ENCODE results near the gene AP2A2.

The AP2A2 gene

GRCh38 chr11:909406-909805 is 16.3 kb upstream of the AP2A2 start:
- TF ChIP-seq, protein P1, sequence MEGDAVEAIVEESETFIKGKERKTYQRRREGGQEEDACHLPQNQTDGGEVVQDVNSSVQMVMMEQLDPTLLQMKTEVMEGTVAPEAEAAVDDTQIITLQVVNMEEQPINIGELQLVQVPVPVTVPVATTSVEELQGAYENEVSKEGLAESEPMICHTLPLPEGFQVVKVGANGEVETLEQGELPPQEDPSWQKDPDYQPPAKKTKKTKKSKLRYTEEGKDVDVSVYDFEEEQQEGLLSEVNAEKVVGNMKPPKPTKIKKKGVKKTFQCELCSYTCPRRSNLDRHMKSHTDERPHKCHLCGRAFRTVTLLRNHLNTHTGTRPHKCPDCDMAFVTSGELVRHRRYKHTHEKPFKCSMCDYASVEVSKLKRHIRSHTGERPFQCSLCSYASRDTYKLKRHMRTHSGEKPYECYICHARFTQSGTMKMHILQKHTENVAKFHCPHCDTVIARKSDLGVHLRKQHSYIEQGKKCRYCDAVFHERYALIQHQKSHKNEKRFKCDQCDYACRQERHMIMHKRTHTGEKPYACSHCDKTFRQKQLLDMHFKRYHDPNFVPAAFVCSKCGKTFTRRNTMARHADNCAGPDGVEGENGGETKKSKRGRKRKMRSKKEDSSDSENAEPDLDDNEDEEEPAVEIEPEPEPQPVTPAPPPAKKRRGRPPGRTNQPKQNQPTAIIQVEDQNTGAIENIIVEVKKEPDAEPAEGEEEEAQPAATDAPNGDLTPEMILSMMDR (conservative IDR thresholded peaks at IDR 0.05) = no peak
- peak overlapping the region; percentile 91 for H3K27ac ChIP-seq

GRCh38 chr11:910044-910588 is 15.6 kb upstream of the AP2A2 start:
- TF ChIP-seq, protein P1 (conservative IDR thresholded peaks at IDR 0.05) = no peak
- peak overlapping the region; percentile 91 for H3K27ac ChIP-seq

DNA sequence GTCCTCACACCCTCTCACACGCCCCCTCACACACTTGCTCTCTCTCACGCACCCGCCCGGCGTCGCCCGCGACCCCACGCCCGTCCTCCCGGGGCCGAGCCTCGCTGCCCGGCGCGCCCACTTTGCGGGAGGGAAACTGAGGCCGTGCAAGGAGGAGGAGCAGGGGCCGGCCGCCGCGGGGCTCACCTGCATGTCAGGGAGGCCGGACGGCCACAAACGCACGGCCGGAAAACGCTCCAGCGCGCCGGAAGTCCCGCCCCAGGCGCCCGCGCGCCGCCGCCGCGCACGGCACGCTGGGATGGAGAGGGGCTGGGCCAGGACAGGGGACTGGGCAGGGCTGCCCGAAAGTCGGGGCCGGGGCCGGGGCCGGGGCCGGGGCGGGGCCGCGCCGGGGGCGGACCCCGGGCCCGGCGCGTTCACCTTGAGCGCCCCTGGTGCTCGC is 15.1 kb upstream of the AP2A2 start, which contains the start of gene CHID1:
Gene CHID1, minus strand, starts transcription at position 222 of the 442 bp plus-strand sequence. CDS start 5,994 bp downstream, outside the sequence.
- TF ChIP-seq, protein P1 (conservative IDR thresholded peaks at IDR 0.05) = no peak; the same call in 1 of the 2 replicates
- peak within 1 kb of the TSS; percentile 91 for H3K27ac ChIP-seq

DNA sequence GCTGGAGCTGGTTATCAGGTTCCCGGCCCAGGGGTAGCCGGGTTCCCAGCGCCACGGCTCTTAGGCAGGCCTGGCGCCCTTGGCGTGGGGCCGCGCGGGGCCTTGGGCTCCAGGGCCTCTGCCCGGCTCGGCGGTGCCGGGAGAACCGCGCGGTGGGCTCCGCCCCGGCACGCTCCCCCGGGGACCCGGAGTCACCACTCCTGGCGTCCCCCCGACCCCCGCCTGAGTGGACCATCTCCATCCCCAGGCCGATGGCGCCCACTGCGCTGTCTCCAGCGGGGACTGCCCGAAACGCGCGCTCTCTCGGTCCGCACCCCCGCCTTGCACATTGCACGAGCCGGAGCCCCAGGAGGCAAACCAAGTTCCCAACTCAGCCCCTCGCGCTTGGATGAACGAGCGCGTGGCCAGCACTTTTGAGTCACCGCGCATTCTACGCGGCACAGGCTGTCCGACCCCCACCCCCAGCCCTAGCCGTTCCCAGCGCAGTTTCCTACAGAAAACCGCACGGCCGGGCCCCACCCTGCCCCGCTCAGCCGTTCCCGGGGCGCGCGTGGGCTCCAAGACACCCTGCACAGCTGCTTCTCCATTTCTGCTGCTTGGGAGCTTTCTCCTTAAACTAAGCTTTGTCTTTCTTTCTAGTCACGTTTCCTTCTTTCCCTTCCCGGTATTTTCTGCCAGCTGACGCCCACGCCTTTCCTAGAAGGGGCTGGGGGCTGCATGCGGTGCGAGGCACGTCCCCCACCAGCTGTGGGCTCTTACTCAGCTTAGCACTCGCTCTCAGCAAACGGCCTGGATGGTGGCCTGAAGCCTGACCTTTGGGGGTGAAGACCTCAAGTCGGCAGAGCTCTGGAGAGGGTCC is 14.4 kb upstream of the AP2A2 start:
- TF ChIP-seq, protein P1 (conservative IDR thresholded peaks at IDR 0.05) = peak; percentile 41; the same call in 1 of the 2 replicates
- peak overlapping the region; percentile 91 for H3K27ac ChIP-seq

GRCh38 chr11:911890-912219 is 13.8 kb upstream of the AP2A2 start:
- peak overlapping the region; percentile 91 for H3K27ac ChIP-seq
- TF ChIP-seq, protein P1 (conservative IDR thresholded peaks at IDR 0.05) = no peak

GRCh38 chr11:912266-912665 is 13.4 kb upstream of the AP2A2 start:
- H3K27ac ChIP-seq = no peak overlapping the region

DNA sequence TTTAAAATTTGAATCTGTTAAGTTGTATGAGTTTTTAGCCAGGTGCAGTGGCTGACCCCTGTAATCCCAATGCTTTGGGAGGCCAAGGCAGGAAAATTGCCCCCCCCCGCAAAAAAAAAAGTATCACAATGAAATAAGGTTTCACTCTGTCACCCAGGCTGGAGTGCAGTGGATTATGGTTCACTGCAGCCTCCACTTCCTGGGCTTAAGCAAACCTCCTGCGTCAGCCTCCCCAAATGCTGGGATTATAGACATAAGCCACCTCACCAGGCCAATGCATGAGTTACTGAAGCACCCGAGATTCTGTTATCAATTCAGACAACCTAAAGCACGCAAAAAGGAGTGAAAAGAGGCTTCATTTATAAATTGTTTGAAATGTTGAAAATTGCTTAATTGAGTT is 12.6 kb upstream of the AP2A2 start:
- no peak overlapping the region for H3K27ac ChIP-seq
- TF ChIP-seq, protein P1 (conservative IDR thresholded peaks at IDR 0.05) = no peak

More at GRCh38 chr11:912266-912665, 13.4 kb upstream of the AP2A2 start:
- TF ChIP-seq, protein P1 (conservative IDR thresholded peaks at IDR 0.05) = no peak

All from VCaP (cell line).